ENCODE results near the gene HNRNPC. TPM values are rescaled to one million over a fixed set of nuclear protein-coding genes. Genes with fewer than 3 reads are reported as not detected.

HNRNPC gene
- total and polyA plus RNA-seq, 10 of the 15 experiments (the other 5 are each of a cell fraction or from before 2014, with no cell fraction given) = 679 to 1,492 (median 1,262) TPM

GRCh38 chr14:21168055-21168454, 101.2 kb downstream of the HNRNPC start:
- ChIA-PET CTCF (interaction anchor here (1.3 kb wide), 1 partner anchor 32 kb away, joined by 5 read pairs; no protein-coding TSS in a partner anchor), RAD21 (ENCODE audit: unreplicated experiment) (no interaction called here), POLR2A (interaction anchor here (0.6 to 0.7 kb wide), 2 partner anchors 175 to 345 kb away, joined by 3 read pairs; no protein-coding TSS in a partner anchor), SMC1A (ENCODE audit: uncharacterized antibody, unreplicated experiment) (interaction anchor here (1.2 kb wide), 1 partner anchor 12 kb away, joined by 3 read pairs; no protein-coding TSS in a partner anchor)
- no peaks in the 10 kb centered on the region for H3K9me3 ChIP-seq (replicated peaks; ENCODE audit: control insufficient read depth, insufficient read depth, low read length)
- BruUV-seq (replicated peaks) = no TSS peak
- DNase-seq (ENCODE audit: low read depth, low spot score) (no peak), ATAC-seq (peak; percentile 29; the same call in 1 of the 3 replicates), FAIRE-seq (no peak)
- TF ChIP-seq NBN (IDR thresholded peaks at IDR 0.05) = no peak
- no peak for TF ChIP-seq ZBTB11 (CRISPR knock-in tag; IDR thresholded peaks at IDR 0.05)
- TF ChIP-seq BCLAF1 (IDR thresholded peaks at IDR 0.05) = no peak
- TF ChIP-seq CUX1 (IDR thresholded peaks at IDR 0.05; ENCODE audit: insufficient replicate concordance, low read depth, low read length) = no peak
- TF ChIP-seq GABPA (IDR thresholded peaks at IDR 0.05; ENCODE audit: low read depth) = no peak
- no peak for TF ChIP-seq USF2 (IDR thresholded peaks at IDR 0.05; ENCODE audit: borderline replicate concordance, low read depth, low read length)
- H2AFZ ChIP-seq (ENCODE audit: control insufficient read depth, low read depth, low read length) = no peak overlapping the region
- in situ Hi-C loops (cut with MboI) (no loop called here), intact Hi-C loops (cut with micrococcal nuclease; ENCODE audit: unreplicated experiment) (no loop called here)
- no peak overlapping the region for H3K4me3 ChIP-seq
- WGBS (ENCODE audit: insufficient coverage, insufficient replicate concordance, low lambda C conversion rate, missing lambda C conversion rate) = 44% methylated on average over 8 of the region's 8 CpGs
- no peaks in the 10 kb centered on the region for H3K36me3 ChIP-seq (ENCODE audit: control insufficient read depth in 2 of 2, insufficient read depth in 2 of 2, low read length in 1 of 2)
- H3K4me1 ChIP-seq (ENCODE audit: control insufficient read depth, insufficient read depth, low read length) = no peaks in the 10 kb centered on the region
- no peak overlapping the region for H3K27ac ChIP-seq (ENCODE audit: control insufficient read depth, insufficient read depth)
- no peak overlapping the region for H3K4me2 ChIP-seq (ENCODE audit: control insufficient read depth, insufficient read depth)
- H4K20me1 ChIP-seq (ENCODE audit: control insufficient read depth, insufficient read depth) = no peaks in the 10 kb centered on the region
- H3K9ac ChIP-seq (ENCODE audit: control insufficient read depth, insufficient read depth, low read length) = no peak overlapping the region
- H3K79me2 ChIP-seq (ENCODE audit: control insufficient read depth, insufficient read depth, low read length) = no peaks in the 10 kb centered on the region
- no peaks in the 10 kb centered on the region; a peak in 1 of 4 replicates for H3K27me3 ChIP-seq (replicated peaks in 1 of 2; ENCODE audit: control insufficient read depth in 2 of 2, insufficient read depth in 2 of 2, low read length in 1 of 2)

Data from GM12878 (cell line).